Measurements from ENCODE around the gene MIGA1.
"Not testable (repeated sequence)": the region's sequence is repeated elsewhere in the genome, so short reads cannot be mapped to it uniquely, and the experiment has no call there.

Gene MIGA1

GRCh38 chr1:77779529-77780281 is at the start of gene MIGA1:
Gene MIGA1 (plus strand): TSS chr1:77779649. CDS start chr1:77783253, 3,604 bp downstream.
- peak; percentile 87 for DNase-seq (ENCODE audit: low read depth)
- TF ChIP-seq, protein P1, sequence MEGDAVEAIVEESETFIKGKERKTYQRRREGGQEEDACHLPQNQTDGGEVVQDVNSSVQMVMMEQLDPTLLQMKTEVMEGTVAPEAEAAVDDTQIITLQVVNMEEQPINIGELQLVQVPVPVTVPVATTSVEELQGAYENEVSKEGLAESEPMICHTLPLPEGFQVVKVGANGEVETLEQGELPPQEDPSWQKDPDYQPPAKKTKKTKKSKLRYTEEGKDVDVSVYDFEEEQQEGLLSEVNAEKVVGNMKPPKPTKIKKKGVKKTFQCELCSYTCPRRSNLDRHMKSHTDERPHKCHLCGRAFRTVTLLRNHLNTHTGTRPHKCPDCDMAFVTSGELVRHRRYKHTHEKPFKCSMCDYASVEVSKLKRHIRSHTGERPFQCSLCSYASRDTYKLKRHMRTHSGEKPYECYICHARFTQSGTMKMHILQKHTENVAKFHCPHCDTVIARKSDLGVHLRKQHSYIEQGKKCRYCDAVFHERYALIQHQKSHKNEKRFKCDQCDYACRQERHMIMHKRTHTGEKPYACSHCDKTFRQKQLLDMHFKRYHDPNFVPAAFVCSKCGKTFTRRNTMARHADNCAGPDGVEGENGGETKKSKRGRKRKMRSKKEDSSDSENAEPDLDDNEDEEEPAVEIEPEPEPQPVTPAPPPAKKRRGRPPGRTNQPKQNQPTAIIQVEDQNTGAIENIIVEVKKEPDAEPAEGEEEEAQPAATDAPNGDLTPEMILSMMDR (conservative IDR thresholded peaks at IDR 0.05; ENCODE audit: low read length) = no peak
- peak within 1 kb of the TSS; percentile 89 for H3K4me3 ChIP-seq (ENCODE audit: low read length)

DNA sequence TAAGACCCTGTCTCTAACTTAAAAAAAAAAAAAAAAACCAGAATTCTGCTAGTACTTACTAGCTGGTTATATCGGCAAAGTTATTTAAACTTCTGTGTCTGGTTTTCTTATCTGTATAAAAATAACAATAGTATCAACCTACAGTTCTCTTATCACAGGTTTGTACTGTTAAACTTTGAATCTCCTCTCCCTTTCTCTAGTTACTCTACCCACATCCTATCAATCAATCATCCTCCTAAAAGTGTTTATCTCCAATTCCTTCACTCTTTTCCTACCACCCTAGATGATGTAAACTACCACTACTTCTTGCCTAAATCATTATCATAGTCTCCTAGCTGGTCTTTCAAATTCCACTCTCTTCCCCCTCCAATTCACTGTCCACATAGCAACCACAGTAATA is 47.4 kb upstream of the MIGA1 start:
- H3K4me3 ChIP-seq (ENCODE audit: low read length) = no peak overlapping the region
- TF ChIP-seq, protein P1 (conservative IDR thresholded peaks at IDR 0.05; ENCODE audit: low read length) = no peak
- DNase-seq (ENCODE audit: low read depth) = no peak

- TF ChIP-seq, protein P1 (conservative IDR thresholded peaks at IDR 0.05; ENCODE audit: low read length) = no peak
- H3K4me3 ChIP-seq (ENCODE audit: low read length) = no peak overlapping the region
- DNase-seq (ENCODE audit: low read depth) = no peak
Observed at GRCh38 chr1:77739235-77739634, 40.2 kb upstream of the MIGA1 start.

DNA sequence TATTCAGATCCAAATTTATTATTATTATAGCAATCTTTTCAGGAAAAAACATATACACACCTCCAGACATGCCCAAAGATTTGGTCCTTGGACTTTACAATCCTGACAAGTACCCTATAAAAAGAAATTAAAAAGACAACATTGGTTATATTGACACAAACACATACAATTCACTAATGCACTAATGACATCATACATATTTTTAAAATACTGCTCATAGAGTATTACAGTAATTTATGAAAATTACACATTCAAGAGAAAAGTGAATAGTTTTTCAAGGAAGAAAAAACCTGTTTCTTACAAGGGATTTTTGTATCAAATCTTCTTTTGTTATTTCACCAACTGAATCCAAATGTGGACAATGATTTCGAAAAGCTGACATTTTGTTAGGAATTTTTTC is 38.1 kb upstream of the MIGA1 start:
- no peak for DNase-seq (ENCODE audit: low read depth)
- no peak overlapping the region for H3K4me3 ChIP-seq (ENCODE audit: low read length)
- TF ChIP-seq, protein P1 (conservative IDR thresholded peaks at IDR 0.05; ENCODE audit: low read length) = no peak

DNA sequence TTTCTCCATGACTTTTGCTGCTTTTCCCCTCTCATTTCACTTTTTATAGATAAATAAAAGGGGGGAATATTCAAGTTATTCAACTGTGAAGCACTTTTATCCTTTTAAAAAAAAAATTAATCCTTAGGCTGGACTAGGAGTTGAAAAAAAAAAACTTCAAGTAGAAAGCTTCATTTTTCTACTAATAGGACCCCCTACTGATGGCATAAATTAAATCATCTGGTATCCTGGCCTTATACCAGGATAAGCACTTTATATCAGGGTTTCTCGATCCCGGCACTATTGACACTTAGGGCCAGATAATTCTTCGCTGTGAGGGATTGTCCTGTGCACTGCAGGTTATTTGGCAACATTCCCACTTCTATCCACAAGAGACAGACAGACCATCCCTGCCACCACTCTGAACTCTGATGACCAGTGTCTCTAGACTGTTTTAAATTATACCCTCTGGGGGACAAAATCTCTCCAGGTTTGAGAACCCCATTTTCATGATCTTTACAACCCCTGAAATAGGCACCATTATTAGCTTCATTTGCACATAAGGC is 37.4 kb upstream of the MIGA1 start:
- TF ChIP-seq, protein P1 (conservative IDR thresholded peaks at IDR 0.05; ENCODE audit: low read length) = no peak
- no peak overlapping the region for H3K4me3 ChIP-seq (ENCODE audit: low read length)

GRCh38 chr1:77744576-77744975 is 34.9 kb upstream of the MIGA1 start:
- no peak overlapping the region for H3K4me3 ChIP-seq (ENCODE audit: low read length)
- DNase-seq (ENCODE audit: low read depth) = no peak
- TF ChIP-seq, protein P1 (conservative IDR thresholded peaks at IDR 0.05; ENCODE audit: low read length) = no peak

More for the DNA sequence above, 37.4 kb upstream of the MIGA1 start:
- no peak for DNase-seq (ENCODE audit: low read depth)

GRCh38 chr1:77749489-77749888 is 30.0 kb upstream of the MIGA1 start:
- not testable (repeated sequence) for DNase-seq (ENCODE audit: low read depth)

More at GRCh38 chr1:77749489-77749888, 30.0 kb upstream of the MIGA1 start:
- not testable (repeated sequence) for H3K4me3 ChIP-seq (ENCODE audit: low read length)
